K562 (cell line): Measurements from ENCODE around the gene PDIA3. TPM values are rescaled to one million over a fixed set of nuclear protein-coding genes. Genes with fewer than 3 reads are reported as not detected.

Experiments used
- ARHGAP35 ChIP-seq: fragments of 450-650 bp; IDR thresholded peaks from 2 replicates; pipeline ENCODE4 v1.6.1; 2018; ENCODE audit not compliant: partially characterized antibody
- BRF2 ChIP-seq: IDR thresholded peaks from 3 replicates; pipeline ENCODE4 v1.6.1; 2011; ENCODE audit warnings: borderline replicate concordance, mild to moderate bottlenecking; ENCODE audit not compliant: insufficient read length, insufficient read depth
- CBX2 ChIP-seq: fragments of 200-600 bp; sonication (generic); IDR thresholded peaks from one replicate; pipeline ENCODE4 v1.6.1; 2012; ENCODE audit warnings: mild to moderate bottlenecking, low read length, inconsistent platforms; ENCODE audit not compliant: insufficient read depth, poor library complexity, severe bottlenecking
- CREM ChIP-seq: IDR thresholded peaks from 2 replicates; pipeline ENCODE4 v1.6.1; 2014; ENCODE audit warnings: antibody characterized with exemption, low read depth
- ESRRA ChIP-seq: fragments of 450-650 bp; IDR thresholded peaks from 2 replicates; pipeline ENCODE4 v1.6.1; 2014; ENCODE audit warnings: low read depth, mild to moderate bottlenecking, moderate library complexity, borderline replicate concordance
- FOXJ2 ChIP-seq: fragments of 200-800 bp; sonication (Bioruptor generic); IDR thresholded peaks from 2 replicates; pipeline ENCODE4 v1.6.1; 2016; ENCODE audit warnings: missing genetic modification characterization, missing compliant biosample characterization
- FOXP4 ChIP-seq: sonication (generic); formaldehyde crosslinking; IDR thresholded peaks from 2 replicates; pipeline ENCODE4 v1.8.0; 2022; ENCODE audit warnings: mild to moderate bottlenecking, missing genetic modification reagents, borderline replicate concordance
- HINFP ChIP-seq: fragments of 450-650 bp; conservative IDR thresholded peaks from 2 replicates; pipeline ENCODE4 v1.6.1; 2016; ENCODE audit warnings: missing genetic modification characterization, low read depth, mild to moderate bottlenecking, control low read depth, missing compliant biosample characterization
- NCOA4 ChIP-seq: fragments of 450-650 bp; IDR thresholded peaks from 2 replicates; pipeline ENCODE4 v1.6.1; 2018; ENCODE audit warnings: mild to moderate bottlenecking; ENCODE audit not compliant: partially characterized antibody
- PHTF2 ChIP-seq: fragments of 250-450 bp; sonication (Bioruptor Pico); IDR thresholded peaks from 2 replicates; pipeline ENCODE4 v1.5.0; 2021; ENCODE audit warnings: mild to moderate bottlenecking
- POLR2H ChIP-seq: IDR thresholded peaks from 2 replicates; pipeline ENCODE4 v1.6.1; 2016; ENCODE audit warnings: missing genetic modification characterization, low read depth, mild to moderate bottlenecking, control low read depth, missing compliant biosample characterization, moderate library complexity
- RFX5 ChIP-seq: IDR thresholded peaks from 2 replicates; pipeline ENCODE4 v1.6.1; 2011; ENCODE audit warnings: low read depth, mild to moderate bottlenecking, improper control_type of control experiment, low read length
- SRF ChIP-seq, 2 experiments: fragments of 250-450, 450-650 bp in 1 of 2; sonication (Bioruptor Pico) in 1 of 2; sonication (generic) in 1 of 2; formaldehyde crosslinking; IDR thresholded peaks; 2 replicates each; pipeline versions ENCODE4 v1.5.0 to v1.5.1; 2020 to 2022; ENCODE audit warnings: mild to moderate bottlenecking in 1 of 2, missing genetic modification reagents in 1 of 2
- TCF3 ChIP-seq: sonication (generic); formaldehyde crosslinking; IDR thresholded peaks from 2 replicates; pipeline ENCODE4 v1.4.0; 2020; ENCODE audit warnings: mild to moderate bottlenecking, missing genetic modification reagents
- TFAP4 ChIP-seq: sonication (generic); formaldehyde crosslinking; IDR thresholded peaks from 2 replicates; pipeline ENCODE4 v1.8.0; 2022; ENCODE audit warnings: missing genetic modification reagents, mild to moderate bottlenecking, moderate library complexity, borderline replicate concordance
- VEZF1 ChIP-seq: fragments of 200-800 bp; sonication (Bioruptor generic); IDR thresholded peaks from 2 replicates; pipeline ENCODE4 v1.6.1; 2017; ENCODE audit warnings: missing genetic modification characterization, missing compliant biosample characterization
- ZKSCAN3 ChIP-seq: fragments of 250-450 bp; sonication (Bioruptor Pico); IDR thresholded peaks from 2 replicates; pipeline ENCODE4 v1.4.0; 2020
- polyA plus RNA-seq, 8 experiments: library from polyadenylated mRNA; depleted of rRNA in 4 of 8; stranded (reverse) in 5 of 8; unstranded in 3 of 8; fragments of >200 nt; fragmentation: Nextera tagmentation in 2 of 8; fragmentation: Illumina TruSeq in 1 of 8; extraction: Ambion mirVana in 2 of 8; extraction: Trizol in 1 of 8; gene quantifications; 2 replicates each; pipeline versions ENCODE4 v1.2.1 to v1.2.3, GENCODE V29; 2011 to 2014; ENCODE audit warnings: inconsistent platforms in 1 of 8, missing spikeins in 1 of 8
- total RNA-seq, 7 experiments: library from RNA; depleted of rRNA in 6 of 7; stranded (reverse); fragments of >200 nt in 6 of 7; fragmentation: Illumina TruSeq in 2 of 7; extraction: Trizol in 2 of 7; gene quantifications; 2 replicates each; pipeline versions ENCODE4 v1.2.1 to v1.2.3, GENCODE V29; 2011 to 2021; ENCODE audit warnings: low replicate concordance in 1 of 7

The PDIA3 gene
- total and polyA plus RNA-seq, 9 of the 15 experiments (the other 6 are each of a cell fraction or from before 2014, with no cell fraction given), result 13.5 to 386 (median 149) TPM

GRCh38 chr15:43800286-43801141 lies 54.3 kb downstream of the PDIA3 start, which contains the start of gene HYPK (continued):
- TF ChIP-seq NCOA4, result no peak
- TF ChIP-seq FOXP4, result no peak
- TF ChIP-seq HINFP, result no peak
- peak; percentile 36; the same call in 1 of the 2 replicates for TF ChIP-seq POLR2H (tag)
- TF ChIP-seq ESRRA, result peak; percentile 7; the same call in 1 of the 2 replicates
- TF ChIP-seq RFX5, result no peak
- peak; percentile 29; the same call in 1 of the 2 replicates for TF ChIP-seq TCF3 (CRISPR knock-in tag)
- TF ChIP-seq CBX2, result no peak
- TF ChIP-seq VEZF1 (CRISPR knock-in tag), result peak; percentile 68
- no peak for TF ChIP-seq FOXJ2 (tag)
- no peak for TF ChIP-seq ARHGAP35
- TF ChIP-seq CREM, result peak; percentile 79
- 0 out of 2 replicates have a peak, but pooled peaks have one; percentile 26 for TF ChIP-seq PHTF2 (CRISPR knock-in tag)
- TF ChIP-seq SRF (CRISPR knock-in tag; IDR thresholded peaks at IDR 0.05), result peak; percentile 10 to 87; a peak in 2 of 4 replicates
- TF ChIP-seq BRF2, result no peak
- TF ChIP-seq TFAP4 (CRISPR knock-in tag), result peak; percentile 62; the same call in 1 of the 2 replicates
- no peak for TF ChIP-seq ZKSCAN3 (CRISPR knock-in tag)
